Activated CD4-positive, alpha-beta T cell treated with anti-CD3 and anti-CD28 coated beads, Interleukin-2, amount 50 U/mL, for 24 hours (primary cell): ENCODE results near the gene KLK1.

Source experiments
- DNase-seq, 2 donors: peaks; one replicate each; pipeline ENCODE4 v3.0.0-alpha.2; 2020; ENCODE audit warnings: low read depth in 1 of 2, low spot score in 1 of 2

The KLK1 gene

GRCh38 chr19:50836543-50837195 lies 13.1 kb upstream of the KLK1 start:
- DNase-seq, result no peak

GRCh38 chr19:50835785-50836542 lies 12.4 kb upstream of the KLK1 start:
- peak; percentile 51 to 53 for DNase-seq

GRCh38 chr19:50835103-50835784 lies 11.7 kb upstream of the KLK1 start:
- no peak for DNase-seq

- no peak for DNase-seq
These were observed 10.2 kb upstream of the KLK1 start for GRCh38 chr19:50833802-50834167.

GRCh38 chr19:50833117-50833801 lies 9.7 kb upstream of the KLK1 start, which contains the start of gene KLK15:
Gene KLK15, minus strand, starts transcription at chr19:50833574. Its CDS starts 2,082 bp downstream, at chr19:50831492.
- no peak for DNase-seq

- no peak for DNase-seq
These were observed 9.1 kb upstream of the KLK1 start for GRCh38 chr19:50832666-50833065.

- DNase-seq, result no peak
These were observed 7.4 kb upstream of the KLK1 start for GRCh38 chr19:50831026-50831396.

GRCh38 chr19:50830266-50831025 lies 6.9 kb upstream of the KLK1 start:
- DNase-seq, result no peak

- no peak for DNase-seq
These were observed 6.2 kb upstream of the KLK1 start for GRCh38 chr19:50829801-50830200.

GRCh38 chr19:50827476-50827875 lies 3.9 kb upstream of the KLK1 start:
- no peak for DNase-seq

GRCh38 chr19:50826492-50827240 lies 3.1 kb upstream of the KLK1 start:
- no peak for DNase-seq

- DNase-seq, result no peak
These were observed 852 bp downstream of the KLK1 start for GRCh38 chr19:50822661-50823208.

- no peak for DNase-seq
These were observed 2.0 kb downstream of the KLK1 start for GRCh38 chr19:50821622-50822021.

GRCh38 chr19:50821248-50821612 lies 2.4 kb downstream of the KLK1 start:
- no peak for DNase-seq

- no peak for DNase-seq
These were observed 2.9 kb downstream of the KLK1 start for GRCh38 chr19:50820549-50821247.

GRCh38 chr19:50820086-50820485 lies 3.5 kb downstream of the KLK1 start:
- no peak for DNase-seq

- DNase-seq, result no peak
These were observed 4.0 kb downstream of the KLK1 start for GRCh38 chr19:50819636-50820035.

GRCh38 chr19:50818859-50819472 lies 4.6 kb downstream of the KLK1 start:
- no peak for DNase-seq
